GM12874 (cell line): ENCODE data around the gene OCSTAMP.

Experiments
- CTCF ChIP-seq: IDR thresholded peaks from 2 replicates; pipeline ENCODE4 v1.5.1; 2011; ENCODE audit warnings: low read depth, mild to moderate bottlenecking, control low read depth, low read length, moderate library complexity; ENCODE audit not compliant: insufficient read depth

Gene OCSTAMP

GRCh38 chr20:46580613-46581205 is 30.3 kb upstream of the OCSTAMP start:
- TF ChIP-seq CTCF, result no peak

GRCh38 chr20:46578745-46579144 is 28.3 kb upstream of the OCSTAMP start:
- no peak for TF ChIP-seq CTCF

GRCh38 chr20:46576774-46577395 is 26.4 kb upstream of the OCSTAMP start:
- TF ChIP-seq CTCF, result no peak

- TF ChIP-seq CTCF, result no peak
Observed at GRCh38 chr20:46575937-46576461, 25.5 kb upstream of the OCSTAMP start.

GRCh38 chr20:46575394-46575793 is 24.9 kb upstream of the OCSTAMP start:
- TF ChIP-seq CTCF, result no peak

- no peak for TF ChIP-seq CTCF
Observed at GRCh38 chr20:46573788-46574584, 23.5 kb upstream of the OCSTAMP start.

- no peak for TF ChIP-seq CTCF
Observed at GRCh38 chr20:46573234-46573633, 22.8 kb upstream of the OCSTAMP start.
